ENCODE measurements around the gene LYPLAL1.

LYPLAL1 gene

DNA sequence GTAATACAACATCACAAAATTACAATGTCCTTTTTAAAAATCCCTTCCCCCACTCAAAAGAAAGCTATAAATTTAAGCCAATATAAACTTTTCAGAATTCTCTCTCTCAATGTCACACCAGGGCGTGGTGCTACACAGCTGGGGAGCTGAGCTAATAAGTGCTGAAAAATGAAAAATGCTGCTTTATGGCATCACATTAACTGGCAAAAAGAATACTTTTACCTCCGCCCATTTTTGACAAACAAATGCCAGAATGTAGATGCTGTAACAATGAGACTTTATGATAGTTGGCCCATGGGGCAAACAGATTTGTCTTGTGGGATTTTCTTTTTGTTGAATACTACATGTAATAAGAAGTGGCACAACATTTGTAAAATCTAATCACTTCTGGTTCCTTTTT, 12.7 kb upstream of the LYPLAL1 start:
- Histone ChIP-seq H3K79me2 (ENCODE audit: insufficient read depth, low read depth) (no peaks in the 10 kb centered on the region), H3K27ac (no peak overlapping the region), H2AFZ (ENCODE audit: low read depth) (no peak overlapping the region), H3K27me3 (ENCODE audit: insufficient read depth, low read depth) (no peaks in the 10 kb centered on the region), H3K36me3 (ENCODE audit: insufficient read depth) (no peaks in the 10 kb centered on the region; the same call in 1 of the 2 replicates), H3K4me1 (ENCODE audit: low read depth, poor library complexity, severe bottlenecking) (no peaks in the 10 kb centered on the region), H3K4me3 (IDR thresholded peaks at IDR 0.05; ENCODE audit: insufficient read depth, low read depth, low read length) (no peak overlapping the region), H4K20me1 (ENCODE audit: insufficient read depth) (no peaks in the 10 kb centered on the region), H3K9ac (no peak overlapping the region), H3K4me2 (no peak overlapping the region)
- TF ChIP-seq, protein P1, sequence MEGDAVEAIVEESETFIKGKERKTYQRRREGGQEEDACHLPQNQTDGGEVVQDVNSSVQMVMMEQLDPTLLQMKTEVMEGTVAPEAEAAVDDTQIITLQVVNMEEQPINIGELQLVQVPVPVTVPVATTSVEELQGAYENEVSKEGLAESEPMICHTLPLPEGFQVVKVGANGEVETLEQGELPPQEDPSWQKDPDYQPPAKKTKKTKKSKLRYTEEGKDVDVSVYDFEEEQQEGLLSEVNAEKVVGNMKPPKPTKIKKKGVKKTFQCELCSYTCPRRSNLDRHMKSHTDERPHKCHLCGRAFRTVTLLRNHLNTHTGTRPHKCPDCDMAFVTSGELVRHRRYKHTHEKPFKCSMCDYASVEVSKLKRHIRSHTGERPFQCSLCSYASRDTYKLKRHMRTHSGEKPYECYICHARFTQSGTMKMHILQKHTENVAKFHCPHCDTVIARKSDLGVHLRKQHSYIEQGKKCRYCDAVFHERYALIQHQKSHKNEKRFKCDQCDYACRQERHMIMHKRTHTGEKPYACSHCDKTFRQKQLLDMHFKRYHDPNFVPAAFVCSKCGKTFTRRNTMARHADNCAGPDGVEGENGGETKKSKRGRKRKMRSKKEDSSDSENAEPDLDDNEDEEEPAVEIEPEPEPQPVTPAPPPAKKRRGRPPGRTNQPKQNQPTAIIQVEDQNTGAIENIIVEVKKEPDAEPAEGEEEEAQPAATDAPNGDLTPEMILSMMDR (conservative IDR thresholded peaks at IDR 0.05; ENCODE audit: low read depth, low read length): no peak

DNA sequence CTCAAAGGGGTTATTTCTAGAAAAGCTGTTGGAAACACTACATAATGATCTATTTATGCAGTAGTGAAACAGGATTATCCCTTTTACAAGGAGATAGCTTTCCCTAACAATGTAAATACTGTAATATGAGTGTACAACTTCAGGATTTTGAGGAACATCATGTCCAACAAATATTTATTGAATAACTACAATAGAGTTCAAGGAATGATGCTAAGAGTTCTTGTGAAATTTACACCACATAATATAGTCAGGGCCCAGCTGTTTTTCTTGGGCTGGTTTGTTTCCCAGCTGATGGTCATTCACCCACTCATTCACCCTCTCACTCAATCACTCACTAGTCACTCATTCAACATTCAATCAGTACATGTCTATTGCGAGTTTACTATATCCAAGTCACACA, 12.3 kb upstream of the LYPLAL1 start:
- Histone ChIP-seq H3K79me2 (ENCODE audit: insufficient read depth, low read depth) (no peaks in the 10 kb centered on the region), H4K20me1 (ENCODE audit: insufficient read depth) (no peaks in the 10 kb centered on the region), H3K9ac (no peak overlapping the region), H3K27ac (no peak overlapping the region), H3K4me2 (no peak overlapping the region), H3K27me3 (ENCODE audit: insufficient read depth, low read depth) (no peaks in the 10 kb centered on the region), H3K4me1 (ENCODE audit: low read depth, poor library complexity, severe bottlenecking) (no peaks in the 10 kb centered on the region), H3K36me3 (ENCODE audit: insufficient read depth) (no peaks in the 10 kb centered on the region; the same call in 1 of the 2 replicates), H2AFZ (ENCODE audit: low read depth) (no peak overlapping the region), H3K4me3 (IDR thresholded peaks at IDR 0.05; ENCODE audit: insufficient read depth, low read depth, low read length) (no peak overlapping the region)
- TF ChIP-seq, protein P1 (conservative IDR thresholded peaks at IDR 0.05; ENCODE audit: low read depth, low read length): no peak

DNA sequence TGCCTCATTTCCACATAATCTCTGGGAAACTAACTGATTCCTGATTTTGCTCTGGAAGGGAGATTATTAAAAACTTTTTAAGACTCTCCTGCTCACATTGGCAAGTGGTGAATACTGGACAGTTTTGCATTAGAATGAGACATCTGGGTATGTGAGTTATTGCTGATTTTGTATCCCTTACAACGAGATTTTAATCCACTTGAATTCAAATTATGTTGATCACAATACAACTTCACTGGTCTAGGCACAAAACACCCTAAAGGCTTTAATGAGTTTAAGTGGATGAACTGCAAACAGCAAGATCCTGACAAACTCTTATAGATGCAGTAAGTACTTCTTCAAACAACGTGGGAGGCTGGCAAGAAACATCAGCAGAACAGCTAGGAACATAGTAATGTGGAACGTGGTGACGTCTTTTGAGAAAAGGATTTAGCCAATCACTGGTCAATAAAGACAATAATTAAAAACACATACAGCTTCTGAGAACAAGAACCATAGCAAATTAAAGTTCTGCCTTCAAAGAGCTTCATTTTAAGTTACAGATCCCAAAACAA, 10.2 kb upstream of the LYPLAL1 start:
- Histone ChIP-seq H4K20me1 (ENCODE audit: insufficient read depth) (no peaks in the 10 kb centered on the region), H3K9ac (no peak overlapping the region), H3K4me2 (no peak overlapping the region), H3K4me1 (ENCODE audit: low read depth, poor library complexity, severe bottlenecking) (no peaks in the 10 kb centered on the region), H3K36me3 (ENCODE audit: insufficient read depth) (no peaks in the 10 kb centered on the region; the same call in 1 of the 2 replicates), H3K79me2 (ENCODE audit: insufficient read depth, low read depth) (no peaks in the 10 kb centered on the region), H3K27ac (no peak overlapping the region), H3K27me3 (ENCODE audit: insufficient read depth, low read depth) (no peaks in the 10 kb centered on the region), H2AFZ (ENCODE audit: low read depth) (no peak overlapping the region), H3K4me3 (IDR thresholded peaks at IDR 0.05; ENCODE audit: insufficient read depth, low read depth, low read length) (no peak overlapping the region)
- TF ChIP-seq, protein P1 (conservative IDR thresholded peaks at IDR 0.05; ENCODE audit: low read depth, low read length): no peak

DNA sequence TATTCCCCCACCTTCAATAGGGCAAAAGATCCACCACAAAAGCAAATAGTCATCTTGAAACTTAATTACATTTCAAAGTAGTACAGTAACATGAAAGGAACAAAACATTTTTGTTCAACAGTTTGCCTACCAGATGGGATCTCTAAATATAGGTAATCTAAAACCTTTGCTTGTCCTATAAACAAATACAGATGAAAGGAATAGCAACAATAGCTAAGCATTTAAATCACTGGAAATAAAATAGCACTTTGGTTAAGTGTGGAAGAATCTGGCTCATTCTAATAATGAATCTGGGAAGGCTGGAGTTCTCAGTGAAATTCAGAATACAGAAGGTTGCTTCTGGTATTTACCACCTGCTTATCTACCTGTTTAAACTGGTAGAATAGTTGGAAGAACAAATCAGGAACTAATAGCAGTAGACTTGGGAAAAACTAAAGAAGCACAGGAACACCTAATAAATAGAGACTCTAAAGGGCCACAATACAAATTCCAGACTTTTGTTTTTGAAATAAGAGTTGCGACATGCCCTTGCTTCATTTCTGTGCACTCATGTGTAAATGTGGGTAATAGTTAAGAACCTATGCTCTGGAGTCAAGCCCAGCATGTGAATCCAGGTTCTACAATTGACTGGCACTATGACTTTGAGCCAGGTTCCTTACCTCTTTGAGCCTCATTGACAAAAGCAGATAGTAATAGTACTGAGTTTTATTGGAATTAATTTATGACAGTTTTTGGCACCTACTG, 2.3 kb upstream of the LYPLAL1 start:
- no peaks in the 10 kb centered on the region for H3K36me3 ChIP-seq (ENCODE audit: insufficient read depth)
- H3K4me1 ChIP-seq (ENCODE audit: low read depth, poor library complexity, severe bottlenecking): peaks cover 20% of the 10 kb centered on the region
- H3K4me2 ChIP-seq: no peak overlapping the region
- no peak overlapping the region for H3K4me3 ChIP-seq (IDR thresholded peaks at IDR 0.05; ENCODE audit: insufficient read depth, low read depth, low read length)
- no peak overlapping the region for H3K27ac ChIP-seq
- TF ChIP-seq, protein P1 (conservative IDR thresholded peaks at IDR 0.05; ENCODE audit: low read depth, low read length): no peak
- H4K20me1 ChIP-seq (ENCODE audit: insufficient read depth): no peaks in the 10 kb centered on the region
- no peaks in the 10 kb centered on the region for H3K27me3 ChIP-seq (ENCODE audit: insufficient read depth, low read depth)
- peaks cover 19% of the 10 kb centered on the region for H3K79me2 ChIP-seq (ENCODE audit: insufficient read depth, low read depth)
- no peak overlapping the region for H2AFZ ChIP-seq (ENCODE audit: low read depth)
- no peak overlapping the region for H3K9ac ChIP-seq

Measured in KMS-11 (cell line).